Mammary epithelial cell (primary cell): ENCODE results near the gene PRKCZ.
"Not testable (repeated sequence)": the region's sequence is repeated elsewhere in the genome, so short reads cannot be mapped to it uniquely, and the experiment has no call there.

Source experiments
- CTCF ChIP-seq, 2 donors: IDR thresholded peaks in 1 of 2; conservative IDR thresholded peaks in 1 of 2; 2 replicates each; pipeline ENCODE4 v1.5.1; 2011 to 2012; ENCODE audit warnings: inconsistent platforms in 2 of 2, low read length in 2 of 2, mild to moderate bottlenecking in 2 of 2, control low read depth in 1 of 2, low read depth in 1 of 2; ENCODE audit not compliant: insufficient read depth in 1 of 2; ENCODE audit errors: extremely low read depth in 1 of 2
- EZH2 ChIP-seq: IDR thresholded peaks from 2 replicates; pipeline ENCODE4 v1.6.1; 2012; ENCODE audit warnings: low read length, inconsistent platforms, borderline replicate concordance

GRCh38 chr1:2121794-2122193 lies 71.6 kb downstream of the PRKCZ start:
- TF ChIP-seq CTCF (conservative IDR thresholded peaks at IDR 0.05 in 1 of 2, IDR thresholded peaks at IDR 0.05 in 1 of 2; ENCODE audit: extremely low read depth in 1 of 2, insufficient read depth in 1 of 2, low read depth in 1 of 2, low read length in 2 of 2); EZH2: not testable (repeated sequence)
